ENCODE measurements around the gene CNEP1R1. TPM values are rescaled to one million over a fixed set of nuclear protein-coding genes. Genes with fewer than 3 reads are reported as not detected.

The CNEP1R1 gene
- total RNA-seq, 1 experiment from 2014 or later = 18.5 TPM

GRCh38 chr16:50001144-50001543, 23.9 kb upstream of the CNEP1R1 start:
- no peaks in the 10 kb centered on the region for H3K79me1 ChIP-seq (ENCODE audit: insufficient read depth, low read depth, low read length, poor library complexity, severe bottlenecking)

More at GRCh38 chr16:50001144-50001543, 23.9 kb upstream of the CNEP1R1 start:
- H3K23ac ChIP-seq (ENCODE audit: insufficient read length, low read depth, low read length) = no peak overlapping the region
- no peak overlapping the region for H2BK5ac ChIP-seq (ENCODE audit: insufficient read length, low read length)
- H2AFZ ChIP-seq (ENCODE audit: low read length) = no peak overlapping the region
- no peak overlapping the region for H2BK120ac ChIP-seq (ENCODE audit: low read depth, low read length, poor library complexity, severe bottlenecking)
- no peak overlapping the region for H2BK15ac ChIP-seq (ENCODE audit: low read depth, low read length)
- H3K4me2 ChIP-seq (ENCODE audit: insufficient read depth, insufficient read length, low read length) = no peak overlapping the region
- WGBS (ENCODE audit: extremely low coverage, insufficient read length, low lambda C conversion rate) = no CpG with 5 or more reads among the region's 3 CpGs
- no peak overlapping the region for H3K18ac ChIP-seq (ENCODE audit: insufficient read length, low read depth, low read length)
- H3K4me3 Mint-ChIP-seq = no peak overlapping the region
- H4K8ac ChIP-seq (replicated peaks; ENCODE audit: insufficient read length, low read depth, low read length) = no peak overlapping the region
- H3T11ph ChIP-seq (ENCODE audit: low read length) = no peak overlapping the region
- no peak for TF ChIP-seq CTCF (conservative IDR thresholded peaks at IDR 0.05)
- H3K4me1 Mint-ChIP-seq = no peaks in the 10 kb centered on the region
- H4K91ac ChIP-seq (ENCODE audit: insufficient read length, low read depth, low read length) = no peak overlapping the region
- no peak overlapping the region for H3K27ac ChIP-seq (ENCODE audit: insufficient read length, low read depth, low read length)
- no peaks in the 10 kb centered on the region; a peak in 1 of 5 replicates for H3K9me3 Mint-ChIP-seq
- peaks cover 3% of the 10 kb centered on the region for H3K23me2 ChIP-seq (ENCODE audit: insufficient read length, low read depth, low read length, poor library complexity, severe bottlenecking)
- H2BK12ac ChIP-seq (ENCODE audit: insufficient read length, low read depth, low read length) = no peak overlapping the region
- no peaks in the 10 kb centered on the region for H3K27me3 ChIP-seq (ENCODE audit: insufficient read depth, low read length)
- H3K79me2 ChIP-seq (ENCODE audit: insufficient read depth, low read length) = no peaks in the 10 kb centered on the region
- no peak overlapping the region for H4K5ac ChIP-seq (ENCODE audit: insufficient read length, low read depth, low read length)
- H3K27me3 Mint-ChIP-seq (ENCODE audit: low read depth) = peaks cover 9% of the 10 kb centered on the region
- H3K14ac ChIP-seq (ENCODE audit: insufficient read depth, low read length) = no peak overlapping the region
- H4K20me1 ChIP-seq (ENCODE audit: control insufficient read depth, insufficient read depth, insufficient read length) = no peaks in the 10 kb centered on the region
- no peaks in the 10 kb centered on the region for H3K4me1 ChIP-seq (ENCODE audit: insufficient read depth, low read length)
- H3K9me3 ChIP-seq (ENCODE audit: control insufficient read depth, low read depth, low read length) = no peaks in the 10 kb centered on the region
- no peak overlapping the region for H3K4ac ChIP-seq (ENCODE audit: low read depth, low read length)
- H2BK20ac ChIP-seq (ENCODE audit: low read depth, low read length, poor library complexity, severe bottlenecking) = no peak overlapping the region
- H3K9ac ChIP-seq (ENCODE audit: extremely low read depth, insufficient read length, low read length) = no peak overlapping the region
- H3K36me3 Mint-ChIP-seq (ENCODE audit: insufficient read depth in 1 of 3, low read depth in 3 of 3) = no peaks in the 10 kb centered on the region; a peak in 1 of 7 replicates
- H3K56ac ChIP-seq (ENCODE audit: insufficient read length, low read depth, low read length) = no peak overlapping the region
- H2AK5ac ChIP-seq (ENCODE audit: insufficient read length, low read length) = no peak overlapping the region
- DNase-seq = no peak
- H3K27ac Mint-ChIP-seq = no peak overlapping the region

Data from H9 (cell line).